ENCODE measurements around the gene PES1. TPM values are rescaled to one million over a fixed set of nuclear protein-coding genes. Genes with fewer than 3 reads are reported as not detected.
"Not testable (repeated sequence)": the region's sequence is repeated elsewhere in the genome, so short reads cannot be mapped to it uniquely, and the experiment has no call there.

Gene PES1
- total and polyA plus RNA-seq, 7 experiments from 2014 or later: 34.6 to 84.2 (median 56.3) TPM

DNA sequence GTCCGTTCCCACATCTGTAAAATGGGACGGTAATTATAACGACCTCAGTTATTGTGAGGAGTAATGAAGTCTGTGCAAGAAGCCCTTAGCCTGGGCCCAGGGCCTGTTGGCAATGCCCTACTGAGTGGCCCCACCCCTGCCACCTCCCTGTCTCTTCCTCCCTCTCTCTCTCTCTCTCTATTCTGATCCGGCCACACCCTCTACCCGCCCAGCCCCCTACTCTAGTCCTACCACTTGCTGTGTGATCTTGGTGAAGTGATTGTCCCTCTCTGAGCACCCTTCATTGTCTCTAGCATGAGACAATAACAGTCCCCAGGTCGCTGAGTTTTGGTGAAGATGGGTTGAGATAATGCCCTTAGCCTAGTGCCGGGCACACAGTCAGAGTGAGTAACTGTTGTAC is 37.7 kb downstream of the PES1 start:
- no peak overlapping the region for H3K4me3 ChIP-seq (ENCODE audit: low read length)
- no peak for DNase-seq
- Mint-ChIP-seq H3K36me3 (peaks cover 0 to 6% (median 0%) of the 10 kb centered on the region in 5 donors), H3K27me3 (peaks cover 0 to 7% (median 0%) of the 10 kb centered on the region in 5 donors), H3K4me3 (peak overlapping the region in 1 of 10 donors; percentile 25), H3K4me1 (peaks cover 0 to 5% (median 0%) of the 10 kb centered on the region in 7 donors), H3K9me3 (no peaks in the 10 kb centered on the region), H3K27ac (no peak overlapping the region)
- ChIA-PET POLR2A (no interaction called here), CTCF (no interaction called here)
- no peaks in the 10 kb centered on the region for H3K36me3 ChIP-seq (ENCODE audit: control insufficient read depth in 2 of 3, insufficient read depth in 3 of 3, low read length in 3 of 3)
- H3K9me3 ChIP-seq (ENCODE audit: control insufficient read depth in 2 of 3, low read length in 3 of 3): no peaks in the 10 kb centered on the region
- no peaks in the 10 kb centered on the region for H3K4me1 ChIP-seq (ENCODE audit: control insufficient read depth in 2 of 2, insufficient read depth in 2 of 2, low read length in 2 of 2)
- intact Hi-C loops (cut with micrococcal nuclease): no loop called here
- no peak overlapping the region for H3K27ac ChIP-seq (ENCODE audit: low read depth, low read length)
- no peaks in the 10 kb centered on the region for H3K27me3 ChIP-seq (ENCODE audit: control insufficient read depth in 2 of 2, insufficient read depth in 2 of 2, low read length in 2 of 2)
- ATAC-seq: no peak

DNA sequence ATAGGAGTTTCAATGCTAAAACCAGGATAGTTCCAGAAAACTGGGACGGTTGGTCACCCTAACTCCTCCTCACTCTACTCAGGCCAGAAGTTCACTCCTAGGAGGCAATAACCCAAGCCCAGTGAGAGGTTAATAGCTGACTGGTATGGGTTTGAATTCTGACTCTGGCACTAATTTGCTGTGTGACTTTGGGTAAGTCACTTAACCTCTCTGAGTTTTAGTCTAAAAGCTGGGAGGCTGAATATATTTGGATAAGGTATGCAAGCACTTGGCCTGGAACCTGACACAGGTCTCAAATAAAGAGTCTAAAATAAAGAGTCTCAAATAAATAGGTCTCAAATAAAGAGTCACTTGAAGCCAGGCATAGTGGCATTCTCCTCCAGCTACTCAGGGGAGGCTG is 39.0 kb downstream of the PES1 start:
- intact Hi-C loops (cut with micrococcal nuclease): no loop called here
- Histone ChIP-seq H3K4me3 (ENCODE audit: low read length) (no peak overlapping the region), H3K27ac (ENCODE audit: low read depth, low read length) (no peak overlapping the region), H3K9me3 (ENCODE audit: control insufficient read depth in 2 of 3, low read length in 3 of 3) (no peaks in the 10 kb centered on the region), H3K4me1 (ENCODE audit: control insufficient read depth in 2 of 2, insufficient read depth in 2 of 2, low read length in 2 of 2) (no peaks in the 10 kb centered on the region), H3K36me3 (ENCODE audit: control insufficient read depth in 2 of 3, insufficient read depth in 3 of 3, low read length in 3 of 3) (no peaks in the 10 kb centered on the region), H3K27me3 (ENCODE audit: control insufficient read depth in 2 of 2, insufficient read depth in 2 of 2, low read length in 2 of 2) (no peaks in the 10 kb centered on the region)
- CTCF ChIA-PET: no interaction called here
- Mint-ChIP-seq H3K27me3 (peaks cover 0 to 8% (median 2%) of the 10 kb centered on the region in 5 donors), H3K27ac (no peak overlapping the region), H3K9me3 (peaks cover 0 to 2% (median 0%) of the 10 kb centered on the region in 11 donors), H3K4me3 (no peak overlapping the region), H3K36me3 (peaks cover 0 to 6% (median 0%) of the 10 kb centered on the region in 5 donors), H3K4me1 (peaks cover 0 to 5% (median 0%) of the 10 kb centered on the region in 7 donors)
- ATAC-seq: no peak
- POLR2A ChIA-PET: interaction anchor here (0.8 kb wide), 1 partner anchor 39 kb away, joined by 4 read pairs; the partner anchor contains the start of gene PES1
- DNase-seq: no peak

DNA sequence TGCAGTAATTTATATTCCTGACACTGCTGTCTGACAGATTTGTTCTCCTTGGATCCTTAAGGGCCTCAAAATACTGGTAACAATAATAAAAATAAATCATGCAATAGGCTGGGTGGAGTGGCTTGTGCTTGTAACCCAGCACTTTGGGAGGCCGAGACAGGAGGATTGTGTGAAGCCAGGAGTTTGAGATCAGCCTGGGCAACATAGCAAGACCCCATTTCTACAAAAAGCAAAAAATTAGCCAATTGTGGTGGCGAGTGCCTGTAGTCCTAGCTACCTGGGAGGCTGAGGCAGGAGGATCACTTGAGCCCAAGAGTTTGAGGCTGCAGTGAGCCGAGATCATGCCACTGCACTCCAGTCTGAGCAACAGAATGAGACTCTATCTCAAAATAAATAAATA is 39.9 kb downstream of the PES1 start:
- H3K9me3 ChIP-seq (ENCODE audit: control insufficient read depth in 2 of 3, low read length in 3 of 3); H3K4me1 ChIP-seq (ENCODE audit: control insufficient read depth in 2 of 2, insufficient read depth in 2 of 2, low read length in 2 of 2); H3K36me3 Mint-ChIP-seq; ATAC-seq; H3K4me3 ChIP-seq (ENCODE audit: low read length); H3K27me3 Mint-ChIP-seq; H3K36me3 ChIP-seq (ENCODE audit: control insufficient read depth in 2 of 3, insufficient read depth in 3 of 3, low read length in 3 of 3); H3K4me1 Mint-ChIP-seq; intact Hi-C loops (cut with micrococcal nuclease); H3K9me3 Mint-ChIP-seq; DNase-seq; H3K27ac ChIP-seq (ENCODE audit: low read depth, low read length); CTCF ChIA-PET; H3K27me3 ChIP-seq (ENCODE audit: control insufficient read depth in 2 of 2, insufficient read depth in 2 of 2, low read length in 2 of 2); H3K27ac Mint-ChIP-seq; H3K4me3 Mint-ChIP-seq: not testable (repeated sequence)
- POLR2A ChIA-PET: interaction anchor here (0.8 kb wide), 1 partner anchor 40 kb away, joined by 4 read pairs; the partner anchor contains the start of gene PES1

DNA sequence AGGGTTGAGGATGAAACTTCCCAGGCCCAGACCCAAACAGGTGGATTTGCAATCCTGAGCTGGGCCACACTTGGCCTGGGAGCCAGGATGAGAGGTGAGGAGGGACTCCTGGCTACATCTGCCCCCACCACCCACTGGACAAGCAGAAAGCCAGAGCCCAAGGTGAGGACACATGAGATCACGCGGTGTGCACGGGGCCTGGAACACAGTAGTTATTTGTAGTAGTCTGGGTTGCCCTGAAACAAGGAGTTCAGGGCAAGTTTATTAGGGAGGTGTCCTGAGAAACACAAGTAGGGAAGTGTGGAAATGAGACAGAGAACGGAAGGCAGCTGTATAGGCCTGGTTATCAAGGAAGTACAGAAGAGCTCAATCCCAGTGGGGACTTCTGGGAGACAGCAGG is 44.5 kb downstream of the PES1 start:
- Histone ChIP-seq H3K4me1 (ENCODE audit: control insufficient read depth in 2 of 2, insufficient read depth in 2 of 2, low read length in 2 of 2) (no peaks in the 10 kb centered on the region), H3K27ac (ENCODE audit: low read depth, low read length) (no peak overlapping the region), H3K4me3 (ENCODE audit: low read length) (no peak overlapping the region), H3K9me3 (ENCODE audit: control insufficient read depth in 2 of 3, low read length in 3 of 3) (no peaks in the 10 kb centered on the region), H3K27me3 (ENCODE audit: control insufficient read depth in 2 of 2, insufficient read depth in 2 of 2, low read length in 2 of 2) (peaks cover 0 to 3% of the 10 kb centered on the region in 2 donors), H3K36me3 (ENCODE audit: control insufficient read depth in 2 of 3, insufficient read depth in 3 of 3, low read length in 3 of 3) (no peaks in the 10 kb centered on the region)
- H3K36me3 Mint-ChIP-seq: no peaks in the 10 kb centered on the region
- H3K4me1 Mint-ChIP-seq: peaks cover 0 to 8% (median 3%) of the 10 kb centered on the region in 7 donors
- no peak overlapping the region for H3K4me3 Mint-ChIP-seq
- DNase-seq: no peak
- ChIA-PET POLR2A (no interaction called here), CTCF (no interaction called here)
- no peak overlapping the region for H3K27ac Mint-ChIP-seq
- peaks cover 0 to 2% (median 0%) of the 10 kb centered on the region in 11 donors for H3K9me3 Mint-ChIP-seq
- peaks cover 25 to 31% (median 27%) of the 10 kb centered on the region in 5 donors for H3K27me3 Mint-ChIP-seq
- no peak for ATAC-seq
- intact Hi-C loops (cut with micrococcal nuclease): no loop called here

DNA sequence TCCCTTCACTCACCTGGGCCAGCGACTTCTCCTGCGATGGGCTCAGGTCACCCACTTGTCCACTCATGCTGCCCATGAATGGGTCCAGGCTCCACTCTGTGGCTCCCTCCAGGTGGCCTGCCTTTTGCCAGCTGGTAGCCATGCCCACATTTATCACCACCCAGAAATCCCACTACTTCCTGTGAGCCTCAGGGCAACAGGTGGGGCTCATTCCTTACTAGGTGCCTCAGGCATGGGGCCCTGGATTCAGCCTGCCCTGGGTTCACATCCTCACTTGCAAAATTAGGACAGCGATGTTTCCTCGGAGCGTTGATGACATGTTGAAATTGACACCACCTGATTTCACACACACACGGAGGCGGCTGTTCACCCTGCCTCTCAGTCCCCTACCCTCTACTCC is 45.1 kb downstream of the PES1 start, which contains the start of gene SEC14L6:
Gene SEC14L6, minus strand, starts transcription at position 126 of the 400 bp plus-strand sequence. Its CDS starts 59 bp downstream, at position 67.
- H3K9me3 ChIP-seq (ENCODE audit: control insufficient read depth in 2 of 3, low read length in 3 of 3): no peaks in the 10 kb centered on the region
- H3K36me3 Mint-ChIP-seq: no peaks in the 10 kb centered on the region
- peaks cover 0 to 3% of the 10 kb centered on the region in 2 donors for H3K27me3 ChIP-seq (ENCODE audit: control insufficient read depth in 2 of 2, insufficient read depth in 2 of 2, low read length in 2 of 2)
- H3K27ac Mint-ChIP-seq: no peak within 1 kb of the TSS
- H3K4me1 ChIP-seq (ENCODE audit: control insufficient read depth in 2 of 2, insufficient read depth in 2 of 2, low read length in 2 of 2): no peaks in the 10 kb centered on the region
- peaks cover 0 to 9% (median 4%) of the 10 kb centered on the region in 7 donors for H3K4me1 Mint-ChIP-seq
- CTCF ChIA-PET: no interaction called here
- no peak within 1 kb of the TSS for H3K4me3 ChIP-seq (ENCODE audit: low read length)
- H3K9me3 Mint-ChIP-seq: peaks cover 0 to 2% (median 0%) of the 10 kb centered on the region in 11 donors
- ATAC-seq: no peak
- H3K4me3 Mint-ChIP-seq: no peak within 1 kb of the TSS
- intact Hi-C loops (cut with micrococcal nuclease): no loop called here
- no peaks in the 10 kb centered on the region for H3K36me3 ChIP-seq (ENCODE audit: control insufficient read depth in 2 of 3, insufficient read depth in 3 of 3, low read length in 3 of 3)
- POLR2A ChIA-PET: no interaction called here
- peaks cover 26 to 36% (median 30%) of the 10 kb centered on the region in 5 donors for H3K27me3 Mint-ChIP-seq
- no peak for DNase-seq
- no peak within 1 kb of the TSS for H3K27ac ChIP-seq (ENCODE audit: low read depth, low read length)

DNA sequence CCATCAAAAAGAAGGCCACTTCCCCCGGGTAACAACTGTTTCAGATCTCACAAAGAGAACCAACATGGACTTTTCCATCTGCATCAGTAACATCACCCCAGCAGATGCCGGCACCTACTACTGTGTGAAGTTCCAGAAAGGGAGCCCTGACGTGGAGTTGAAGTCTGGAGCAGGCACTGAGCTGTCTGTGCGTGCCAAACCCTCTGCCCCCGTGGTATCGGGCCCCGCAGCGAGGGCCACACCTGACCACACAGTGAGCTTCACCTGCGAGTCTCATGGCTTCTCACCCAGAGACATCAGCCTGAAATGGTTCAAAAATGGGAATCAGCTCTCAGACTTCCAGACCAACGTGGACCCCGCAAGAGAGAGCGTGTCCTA is 48.9 kb downstream of the PES1 start:
- intact Hi-C loops (cut with micrococcal nuclease): no loop called here
- H3K36me3 ChIP-seq (ENCODE audit: control insufficient read depth in 2 of 3, insufficient read depth in 3 of 3, low read length in 3 of 3): no peaks in the 10 kb centered on the region
- DNase-seq (no peak), ATAC-seq (no peak)
- H3K27me3 ChIP-seq (ENCODE audit: control insufficient read depth in 2 of 2, insufficient read depth in 2 of 2, low read length in 2 of 2): peaks cover 0 to 3% of the 10 kb centered on the region in 2 donors
- Mint-ChIP-seq H3K27ac (no peak overlapping the region), H3K4me3 (peak overlapping the region in 7 of 10 donors; percentile 17 to 64 (median 45)), H3K4me1 (peaks cover 0 to 9% (median 4%) of the 10 kb centered on the region in 7 donors), H3K36me3 (no peaks in the 10 kb centered on the region), H3K27me3 (peaks cover 35 to 51% (median 49%) of the 10 kb centered on the region in 5 donors), H3K9me3 (peaks cover 0 to 1% (median 0%) of the 10 kb centered on the region in 11 donors)
- CTCF ChIA-PET: no interaction called here
- no peak overlapping the region for H3K4me3 ChIP-seq (ENCODE audit: low read length)
- no peak overlapping the region for H3K27ac ChIP-seq (ENCODE audit: low read depth, low read length)
- no peaks in the 10 kb centered on the region for H3K9me3 ChIP-seq (ENCODE audit: control insufficient read depth in 2 of 3, low read length in 3 of 3)
- H3K4me1 ChIP-seq (ENCODE audit: control insufficient read depth in 2 of 2, insufficient read depth in 2 of 2, low read length in 2 of 2): no peaks in the 10 kb centered on the region
- POLR2A ChIA-PET: no interaction called here

Measured in naive thymus-derived CD4-positive, alpha-beta T cell (primary cell).